ENCODE measurements around the gene TRMT44. TPM values are rescaled to one million over a fixed set of nuclear protein-coding genes. Genes with fewer than 3 reads are reported as not detected.

TRMT44 gene
- polyA plus RNA-seq, 3 donors: 4.9 to 7.5 (median 6.6) TPM

DNA sequence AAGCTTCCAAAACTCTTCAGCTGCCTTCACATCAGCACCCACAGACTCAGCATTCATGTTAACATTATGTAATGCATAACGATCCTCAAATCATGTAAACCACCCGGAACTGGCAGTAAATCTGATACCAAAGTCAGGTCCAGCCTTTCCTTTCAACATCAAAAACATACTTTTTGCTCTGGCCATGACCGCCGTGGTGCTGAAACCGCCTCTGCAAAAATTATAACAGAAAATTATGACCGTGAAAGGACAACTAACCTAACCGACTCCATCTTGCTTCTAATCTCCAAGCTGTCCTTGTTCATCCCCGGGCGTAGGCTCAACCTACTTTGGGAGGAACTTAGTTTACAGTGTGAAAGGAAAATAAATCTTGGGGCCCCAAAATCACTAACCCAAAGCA, 51.6 kb downstream of the TRMT44 start:
- Histone ChIP-seq H3K27me3 (ENCODE audit: control insufficient read depth in 2 of 2, insufficient read depth in 2 of 2, low read length in 2 of 2) (no peaks in the 10 kb centered on the region), H3K9me3 (replicated peaks in 1 of 2; ENCODE audit: control insufficient read depth in 1 of 2, insufficient read depth in 1 of 2, low read length in 2 of 2) (peaks cover 0 to 10% of the 10 kb centered on the region in 2 donors), H3K4me3 (replicated peaks in 1 of 3; ENCODE audit: low read depth in 2 of 3, low read length in 3 of 3) (no peak overlapping the region), H3K36me3 (replicated peaks in 1 of 2; ENCODE audit: control insufficient read depth in 1 of 2, insufficient read depth in 2 of 2, low read length in 2 of 2) (no peaks in the 10 kb centered on the region), H2AFZ (ENCODE audit: insufficient read depth, low read depth, low read length, poor library complexity, severe bottlenecking) (no peak overlapping the region), H4K20me1 (ENCODE audit: insufficient read depth, low read length) (no peaks in the 10 kb centered on the region), H3K27ac (ENCODE audit: low read depth in 1 of 2, low read length in 2 of 2) (no peak overlapping the region), H3K9ac (ENCODE audit: insufficient read depth, low read length, poor library complexity, severe bottlenecking) (no peak overlapping the region), H3K79me2 (ENCODE audit: insufficient read depth, low read length) (no peaks in the 10 kb centered on the region), H3K4me1 (ENCODE audit: control insufficient read depth in 1 of 2, insufficient read depth in 2 of 2, low read length in 2 of 2) (no peaks in the 10 kb centered on the region), H3K4me2 (replicated peaks; ENCODE audit: extremely low read depth, low read length, poor library complexity, severe bottlenecking) (no peak overlapping the region)
- 93% methylated on average over 4 of the region's 9 CpGs for WGBS (ENCODE audit: insufficient coverage)
- no peaks in the 10 kb centered on the region for H3K27me3 Mint-ChIP-seq (ENCODE audit: low read depth in 3 of 3)
- H3K27ac Mint-ChIP-seq: no peak overlapping the region
- intact Hi-C loops (cut with micrococcal nuclease): no loop called here
- no peak for DNase-seq
- peaks cover 0 to 19% (median 6%) of the 10 kb centered on the region in 7 donors for H3K9me3 Mint-ChIP-seq
- no peak overlapping the region for H3K4me3 Mint-ChIP-seq
- no peaks in the 10 kb centered on the region for H3K36me3 Mint-ChIP-seq
- no peaks in the 10 kb centered on the region for H3K4me1 Mint-ChIP-seq
- TF ChIP-seq, protein P1, sequence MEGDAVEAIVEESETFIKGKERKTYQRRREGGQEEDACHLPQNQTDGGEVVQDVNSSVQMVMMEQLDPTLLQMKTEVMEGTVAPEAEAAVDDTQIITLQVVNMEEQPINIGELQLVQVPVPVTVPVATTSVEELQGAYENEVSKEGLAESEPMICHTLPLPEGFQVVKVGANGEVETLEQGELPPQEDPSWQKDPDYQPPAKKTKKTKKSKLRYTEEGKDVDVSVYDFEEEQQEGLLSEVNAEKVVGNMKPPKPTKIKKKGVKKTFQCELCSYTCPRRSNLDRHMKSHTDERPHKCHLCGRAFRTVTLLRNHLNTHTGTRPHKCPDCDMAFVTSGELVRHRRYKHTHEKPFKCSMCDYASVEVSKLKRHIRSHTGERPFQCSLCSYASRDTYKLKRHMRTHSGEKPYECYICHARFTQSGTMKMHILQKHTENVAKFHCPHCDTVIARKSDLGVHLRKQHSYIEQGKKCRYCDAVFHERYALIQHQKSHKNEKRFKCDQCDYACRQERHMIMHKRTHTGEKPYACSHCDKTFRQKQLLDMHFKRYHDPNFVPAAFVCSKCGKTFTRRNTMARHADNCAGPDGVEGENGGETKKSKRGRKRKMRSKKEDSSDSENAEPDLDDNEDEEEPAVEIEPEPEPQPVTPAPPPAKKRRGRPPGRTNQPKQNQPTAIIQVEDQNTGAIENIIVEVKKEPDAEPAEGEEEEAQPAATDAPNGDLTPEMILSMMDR (IDR thresholded peaks at IDR 0.05): no peak

DNA sequence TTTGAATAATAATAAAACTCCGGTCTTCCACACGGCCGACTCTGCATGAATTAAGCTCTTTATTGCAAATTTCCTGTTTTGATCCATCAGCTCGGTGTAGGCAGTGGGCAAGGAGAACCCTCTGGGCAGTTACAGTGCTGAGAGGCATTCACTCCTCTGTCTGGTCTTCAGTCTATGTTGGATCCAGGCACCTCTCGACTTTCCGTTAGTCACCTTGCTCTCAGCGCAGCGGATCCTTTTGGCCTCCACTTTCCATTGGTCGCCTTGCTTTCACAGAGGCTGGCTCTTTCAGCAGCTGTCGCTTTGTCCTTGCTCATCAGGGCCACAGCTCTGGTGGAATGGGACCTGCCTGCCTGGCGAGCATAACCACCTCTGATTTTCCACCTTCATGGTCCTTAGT, 52.9 kb downstream of the TRMT44 start:
- Mint-ChIP-seq H3K27me3 (ENCODE audit: low read depth in 3 of 3) (no peaks in the 10 kb centered on the region), H3K4me3 (no peak overlapping the region), H3K4me1 (no peaks in the 10 kb centered on the region), H3K27ac (no peak overlapping the region), H3K36me3 (no peaks in the 10 kb centered on the region), H3K9me3 (peaks cover 4 to 25% (median 12%) of the 10 kb centered on the region in 7 donors)
- Histone ChIP-seq H3K27me3 (ENCODE audit: control insufficient read depth in 2 of 2, insufficient read depth in 2 of 2, low read length in 2 of 2) (no peaks in the 10 kb centered on the region), H3K36me3 (replicated peaks in 1 of 2; ENCODE audit: control insufficient read depth in 1 of 2, insufficient read depth in 2 of 2, low read length in 2 of 2) (no peaks in the 10 kb centered on the region), H3K4me2 (replicated peaks; ENCODE audit: extremely low read depth, low read length, poor library complexity, severe bottlenecking) (no peak overlapping the region), H3K9ac (ENCODE audit: insufficient read depth, low read length, poor library complexity, severe bottlenecking) (no peak overlapping the region), H3K27ac (ENCODE audit: low read depth in 1 of 2, low read length in 2 of 2) (no peak overlapping the region), H3K79me2 (ENCODE audit: insufficient read depth, low read length) (no peaks in the 10 kb centered on the region), H2AFZ (ENCODE audit: insufficient read depth, low read depth, low read length, poor library complexity, severe bottlenecking) (no peak overlapping the region), H4K20me1 (ENCODE audit: insufficient read depth, low read length) (no peaks in the 10 kb centered on the region), H3K4me1 (ENCODE audit: control insufficient read depth in 1 of 2, insufficient read depth in 2 of 2, low read length in 2 of 2) (no peaks in the 10 kb centered on the region), H3K9me3 (replicated peaks in 1 of 2; ENCODE audit: control insufficient read depth in 1 of 2, insufficient read depth in 1 of 2, low read length in 2 of 2) (peaks cover 0 to 10% of the 10 kb centered on the region in 2 donors), H3K4me3 (replicated peaks in 1 of 3; ENCODE audit: low read depth in 2 of 3, low read length in 3 of 3) (no peak overlapping the region)
- intact Hi-C loops (cut with micrococcal nuclease): no loop called here
- WGBS (ENCODE audit: insufficient coverage): 93% methylated on average over 11 of the region's 11 CpGs
- TF ChIP-seq, protein P1 (IDR thresholded peaks at IDR 0.05): no peak
- DNase-seq: no peak

Data from CD14-positive monocyte (primary cell).